CD8-positive, alpha-beta memory T cell (primary cell): ENCODE data around the gene SMIM24. TPM values are rescaled to one million over a fixed set of nuclear protein-coding genes. Genes with fewer than 3 reads are reported as not detected.

Experiments used
- CTCF ChIA-PET: fragments of 350-600 bp; sonication (Branson Sonifier 250); formaldehyde crosslinking; loops from one replicate; lab custom pipeline; 2021; ENCODE audit warnings: antibody characterized with exemption; lab: Charles Lee
- POLR2A ChIA-PET: fragments of 350-600 bp; sonication (Branson Sonifier 250); formaldehyde crosslinking; loops from one replicate; lab custom pipeline; 2021; ENCODE audit warnings: antibody characterized with exemption; lab: Charles Lee
- DNase-seq, 5 donors: peaks; one replicate each; pipeline versions ENCODE4 v3.0.0 to v3.0.0-alpha.2; 2020 to 2022; ENCODE audit warnings: mixed read lengths in 1 of 5
- H3K27ac ChIP-seq: one replicate; pipeline ENCODE4 v1.7.0; 2013; ENCODE audit warnings: low read depth, mild to moderate bottlenecking, low read length, moderate library complexity
- H3K27me3 ChIP-seq: 2 replicates; pipeline ENCODE4 v1.7.0; 2013; ENCODE audit warnings: low read length, mild to moderate bottlenecking; ENCODE audit not compliant: insufficient read depth, poor library complexity, severe bottlenecking
- H3K36me3 ChIP-seq: 2 replicates; pipeline ENCODE4 v1.7.0; 2013; ENCODE audit warnings: mild to moderate bottlenecking, low read length, moderate library complexity; ENCODE audit not compliant: insufficient read depth
- H3K4me1 ChIP-seq: 2 replicates; pipeline ENCODE4 v1.7.0; 2013; ENCODE audit warnings: mild to moderate bottlenecking, low read length, moderate library complexity; ENCODE audit not compliant: insufficient read depth
- H3K4me3 ChIP-seq: 2 replicates; pipeline ENCODE4 v1.7.0; 2013; ENCODE audit warnings: mild to moderate bottlenecking, low read length
- H3K9me3 ChIP-seq: 2 replicates; pipeline ENCODE4 v1.7.0; 2013; ENCODE audit warnings: mild to moderate bottlenecking, low read length
- H3K27ac Mint-ChIP-seq, 8 donors: one replicate each; pipeline ENCODE4 v1.8.0; 2020 to 2021; ENCODE audit warnings: mixed read lengths in 8 of 8, mild to moderate bottlenecking in 6 of 8, inconsistent platforms in 3 of 8, moderate library complexity in 3 of 8
- H3K27me3 Mint-ChIP-seq, 2 donors: one replicate each; pipeline ENCODE4 v1.8.0; 2020 to 2021; ENCODE audit warnings: mixed read lengths in 2 of 2, mild to moderate bottlenecking in 1 of 2, moderate library complexity in 1 of 2
- H3K36me3 Mint-ChIP-seq, 3 donors: one replicate each; pipeline ENCODE4 v1.8.0; 2020 to 2021; ENCODE audit warnings: mixed read lengths in 3 of 3, inconsistent platforms in 1 of 3, mild to moderate bottlenecking in 1 of 3
- H3K4me1 Mint-ChIP-seq, 3 donors: one replicate each; pipeline ENCODE4 v1.8.0; 2020 to 2021; ENCODE audit warnings: mixed read lengths in 3 of 3, inconsistent platforms in 1 of 3, mild to moderate bottlenecking in 1 of 3
- H3K4me3 Mint-ChIP-seq, 7 donors: one replicate each; pipeline ENCODE4 v1.8.0; 2020 to 2021; ENCODE audit warnings: mixed read lengths in 7 of 7, mild to moderate bottlenecking in 6 of 7, moderate library complexity in 4 of 7, inconsistent platforms in 2 of 7
- H3K9me3 Mint-ChIP-seq, 5 donors: one replicate each; pipeline ENCODE4 v1.8.0; 2020 to 2022; ENCODE audit warnings: mixed read lengths in 5 of 5, mild to moderate bottlenecking in 3 of 5, moderate library complexity in 2 of 5, inconsistent platforms in 1 of 5
- polyA plus RNA-seq: library from polyadenylated mRNA; unstranded; fragments of 300-500 nt; fragmentation: Illumina TruSeq; gene quantifications from one replicate; pipeline ENCODE4 v1.2.3, GENCODE V29; 2021
- total RNA-seq, 2 experiments: library from RNA; stranded (reverse); gene quantifications; one replicate each; pipeline ENCODE4 v1.2.3, GENCODE V29; 2021

Gene SMIM24
- total and polyA plus RNA-seq, 3 experiments from 2014 or later, result 0.66 TPM; not detected in 2

GRCh38 chr19:3471954-3472655, 8.2 kb downstream of the SMIM24 start:
- Histone ChIP-seq H3K36me3 (no peaks in the 10 kb centered on the region), H3K4me1 (no peaks in the 10 kb centered on the region), H3K9me3 (no peaks in the 10 kb centered on the region), H3K4me3 (no peak overlapping the region), H3K27me3 (no peaks in the 10 kb centered on the region), H3K27ac (no peak overlapping the region)
- H3K27me3 Mint-ChIP-seq, result peaks cover 0 to 1% of the 10 kb centered on the region in 2 donors
- H3K4me1 Mint-ChIP-seq, result no peaks in the 10 kb centered on the region
- H3K9me3 Mint-ChIP-seq, result no peaks in the 10 kb centered on the region
- CTCF ChIA-PET, result interaction anchor here (1.0 to 2.4 kb wide), 6 partner anchors 11 to 418 kb away, joined by 3 to 10 read pairs (median 4); partner anchors contain the start of gene SMIM44
- H3K27ac Mint-ChIP-seq, result no peak overlapping the region
- peak overlapping the region in 1 of 7 donors; percentile 48 for H3K4me3 Mint-ChIP-seq
- no peaks in the 10 kb centered on the region for H3K36me3 Mint-ChIP-seq
- DNase-seq, result peak in 3 of 5 donors; percentile 23 to 26 (median 25)
- POLR2A ChIA-PET, result no interaction called here

- H3K9me3 ChIP-seq, result no peaks in the 10 kb centered on the region
- no peaks in the 10 kb centered on the region for H3K36me3 ChIP-seq
- Mint-ChIP-seq H3K4me3 (no peak overlapping the region), H3K36me3 (no peaks in the 10 kb centered on the region), H3K9me3 (no peaks in the 10 kb centered on the region), H3K27me3 (peaks cover 0 to 1% of the 10 kb centered on the region in 2 donors), H3K4me1 (no peaks in the 10 kb centered on the region), H3K27ac (peak overlapping the region in 1 of 8 donors; percentile 68)
- H3K4me1 ChIP-seq, result no peaks in the 10 kb centered on the region
- H3K27ac ChIP-seq, result no peak overlapping the region
- no peak for DNase-seq
- POLR2A ChIA-PET, result no interaction called here
- H3K4me3 ChIP-seq, result no peak overlapping the region
- CTCF ChIA-PET, result interaction anchor here (0.7 kb wide), 1 partner anchor 31 kb away, joined by 3 read pairs; no protein-coding TSS in a partner anchor
- H3K27me3 ChIP-seq, result no peaks in the 10 kb centered on the region
Observed at GRCh38 chr19:3470500-3471128, 9.7 kb downstream of the SMIM24 start.

- Histone ChIP-seq H3K36me3 (no peaks in the 10 kb centered on the region), H3K27ac (no peak overlapping the region), H3K4me3 (no peak overlapping the region), H3K4me1 (no peaks in the 10 kb centered on the region), H3K27me3 (no peaks in the 10 kb centered on the region), H3K9me3 (no peaks in the 10 kb centered on the region)
- H3K27ac Mint-ChIP-seq, result peak overlapping the region in 1 of 8 donors; percentile 33
- ChIA-PET POLR2A (no interaction called here), CTCF (interaction anchor here (0.7 to 1.5 kb wide), 2 partner anchors 15 to 31 kb away, joined by 3 to 4 read pairs; no protein-coding TSS in a partner anchor)
- no peak overlapping the region for H3K4me3 Mint-ChIP-seq
- no peaks in the 10 kb centered on the region for H3K36me3 Mint-ChIP-seq
- peaks cover 0 to 1% of the 10 kb centered on the region in 2 donors for H3K27me3 Mint-ChIP-seq
- H3K4me1 Mint-ChIP-seq, result no peaks in the 10 kb centered on the region
- no peaks in the 10 kb centered on the region for H3K9me3 Mint-ChIP-seq
- DNase-seq, result no peak
Observed at GRCh38 chr19:3469638-3470499, 10.5 kb downstream of the SMIM24 start.

GRCh38 chr19:3468211-3468610, 12.1 kb downstream of the SMIM24 start:
- ChIA-PET CTCF (interaction anchor here (1.5 kb wide), 1 partner anchor 17 kb away, joined by 4 read pairs; no protein-coding TSS in a partner anchor), POLR2A (no interaction called here)
- no peaks in the 10 kb centered on the region for H3K36me3 Mint-ChIP-seq
- Histone ChIP-seq H3K36me3 (no peaks in the 10 kb centered on the region), H3K27me3 (no peaks in the 10 kb centered on the region), H3K9me3 (no peaks in the 10 kb centered on the region), H3K4me1 (no peaks in the 10 kb centered on the region), H3K27ac (no peak overlapping the region), H3K4me3 (no peak overlapping the region)
- peaks cover 0 to 1% of the 10 kb centered on the region in 2 donors for H3K27me3 Mint-ChIP-seq
- DNase-seq, result no peak
- H3K27ac Mint-ChIP-seq, result no peak overlapping the region
- H3K4me1 Mint-ChIP-seq, result no peaks in the 10 kb centered on the region
- H3K4me3 Mint-ChIP-seq, result no peak overlapping the region
- H3K9me3 Mint-ChIP-seq, result no peaks in the 10 kb centered on the region

GRCh38 chr19:3467437-3468198, 12.7 kb downstream of the SMIM24 start:
- Histone ChIP-seq H3K36me3 (no peaks in the 10 kb centered on the region), H3K27me3 (no peaks in the 10 kb centered on the region), H3K27ac (no peak overlapping the region), H3K4me3 (no peak overlapping the region), H3K9me3 (no peaks in the 10 kb centered on the region), H3K4me1 (no peaks in the 10 kb centered on the region)
- DNase-seq, result no peak
- Mint-ChIP-seq H3K9me3 (no peaks in the 10 kb centered on the region), H3K4me1 (no peaks in the 10 kb centered on the region), H3K27ac (no peak overlapping the region), H3K4me3 (no peak overlapping the region), H3K36me3 (peaks cover 0 to 3% (median 2%) of the 10 kb centered on the region in 3 donors), H3K27me3 (peaks cover 0 to 1% of the 10 kb centered on the region in 2 donors)
- POLR2A ChIA-PET, result no interaction called here
- CTCF ChIA-PET, result no interaction called here

GRCh38 chr19:3466635-3467034, 13.7 kb downstream of the SMIM24 start:
- Histone ChIP-seq H3K4me1 (no peaks in the 10 kb centered on the region), H3K36me3 (no peaks in the 10 kb centered on the region), H3K4me3 (no peak overlapping the region), H3K9me3 (no peaks in the 10 kb centered on the region), H3K27me3 (no peaks in the 10 kb centered on the region), H3K27ac (no peak overlapping the region)
- H3K36me3 Mint-ChIP-seq, result peaks cover 0 to 5% (median 2%) of the 10 kb centered on the region in 3 donors
- POLR2A ChIA-PET, result no interaction called here
- DNase-seq, result no peak
- H3K4me1 Mint-ChIP-seq, result no peaks in the 10 kb centered on the region
- peaks cover 0 to 1% of the 10 kb centered on the region in 2 donors for H3K27me3 Mint-ChIP-seq
- H3K4me3 Mint-ChIP-seq, result no peak overlapping the region
- CTCF ChIA-PET, result interaction anchor here (0.8 to 1.0 kb wide), 2 partner anchors 18 to 27 kb away, joined by 3 read pairs; no protein-coding TSS in a partner anchor
- no peak overlapping the region for H3K27ac Mint-ChIP-seq
- H3K9me3 Mint-ChIP-seq, result no peaks in the 10 kb centered on the region

- CTCF ChIA-PET, result interaction anchor here (1.0 kb wide), 1 partner anchor 26 kb away, joined by 3 read pairs; no protein-coding TSS in a partner anchor
- H3K27ac Mint-ChIP-seq, result no peak overlapping the region
Observed at GRCh38 chr19:3465552-3465951, 14.8 kb downstream of the SMIM24 start.

More at GRCh38 chr19:3465552-3465951, 14.8 kb downstream of the SMIM24 start:
- peaks cover 0 to 5% (median 2%) of the 10 kb centered on the region in 3 donors for H3K36me3 Mint-ChIP-seq
- no peaks in the 10 kb centered on the region for H3K4me1 Mint-ChIP-seq
- H3K4me3 Mint-ChIP-seq, result no peak overlapping the region
- no peaks in the 10 kb centered on the region for H3K27me3 ChIP-seq
- H3K9me3 ChIP-seq, result no peaks in the 10 kb centered on the region
- H3K4me1 ChIP-seq, result no peaks in the 10 kb centered on the region
- H3K4me3 ChIP-seq, result no peak overlapping the region
- no peaks in the 10 kb centered on the region for H3K27me3 Mint-ChIP-seq
- no peaks in the 10 kb centered on the region for H3K36me3 ChIP-seq
- DNase-seq, result no peak
- no peak overlapping the region for H3K27ac ChIP-seq
- H3K9me3 Mint-ChIP-seq, result no peaks in the 10 kb centered on the region
- POLR2A ChIA-PET, result no interaction called here
